Endothelial cell of umbilical vein (primary cell): ENCODE measurements around the gene CDH20. TPM values are rescaled to one million over a fixed set of nuclear protein-coding genes. Genes with fewer than 3 reads are reported as not detected.

ENCODE experiments used
- BruUV-seq: library from RNA; stranded (reverse); fragments of 400-500 nt; replicated peaks from 2 replicates; lab custom pipeline; 2021; lab: Mats Ljungman, UMichigan
- CTCF ChIA-PET: fragments of 300-600, 350-600 bp; sonication (Branson Sonifier 250); formaldehyde crosslinking; loops from one replicate; lab custom pipeline; 2021; ENCODE audit warnings: antibody characterized with exemption, inconsistent platforms; lab: Charles Lee
- POLR2A ChIA-PET: fragments of 300-600, 350-600 bp; sonication (Branson Sonifier 250); formaldehyde crosslinking; loops from one replicate; lab custom pipeline; 2021; ENCODE audit warnings: antibody characterized with exemption, inconsistent platforms; lab: Charles Lee
- DNase-seq: peaks from one replicate; pipeline ENCODE4 v3.0.0-alpha.2; 2011; ENCODE audit warnings: low read depth, low spot score
- FAIRE-seq: peaks from 2 replicates; lab custom pipeline; 2011; peaks lifted over from hg19 to GRCh38; lab: Jason Lieb, UNC
- H2AFZ ChIP-seq: 2 replicates; pipeline ENCODE4 v1.6.0; 2012; ENCODE audit warnings: low read depth, low read length, control low read depth, inconsistent platforms
- H3K27ac ChIP-seq: 2 replicates; pipeline ENCODE4 v1.5.1; 2011; ENCODE audit warnings: low read depth, mild to moderate bottlenecking, control low read depth, low read length, moderate library complexity; ENCODE audit not compliant: insufficient read depth
- H3K27me3 ChIP-seq, 2 experiments: 2 replicates each; pipeline versions ENCODE4 v1.6.0 to v1.6.1; 2011; ENCODE audit warnings: low read length in 2 of 2, mixed read lengths in 1 of 2; ENCODE audit not compliant: control insufficient read depth in 2 of 2, insufficient read depth in 2 of 2
- H3K36me3 ChIP-seq, 2 experiments: 2 replicates in 1 of 2; 3 replicates in 1 of 2; pipeline ENCODE4 v1.5.1; 2011; ENCODE audit warnings: low read length in 2 of 2, mild to moderate bottlenecking in 1 of 2, moderate library complexity in 1 of 2; ENCODE audit not compliant: control insufficient read depth in 2 of 2, insufficient read depth in 2 of 2; ENCODE audit errors: extremely low read depth in 1 of 2
- H3K4me1 ChIP-seq: 3 replicates; pipeline ENCODE4 v1.5.1; 2011; ENCODE audit warnings: mild to moderate bottlenecking, low read length; ENCODE audit not compliant: control insufficient read depth, insufficient read depth; ENCODE audit errors: extremely low read depth
- H3K4me2 ChIP-seq: 2 replicates; pipeline ENCODE4 v1.6.1; 2011; ENCODE audit warnings: low read length, control low read depth, mixed read lengths; ENCODE audit not compliant: insufficient read depth
- H3K4me3 ChIP-seq, 3 experiments: fragments of 200-600 bp in 1 of 3; sonication (generic), shearing (Covaris generic) in 1 of 3; replicated peaks in 1 of 3; 2 replicates each; pipeline ENCODE4 v1.5.1; 2011 to 2016; ENCODE audit warnings: control low read depth in 3 of 3, low read length in 3 of 3, mild to moderate bottlenecking in 2 of 3, inconsistent platforms in 1 of 3, low read depth in 1 of 3, moderate library complexity in 1 of 3; ENCODE audit not compliant: insufficient read depth in 1 of 3
- H3K79me2 ChIP-seq: 2 replicates; pipeline ENCODE4 v1.6.0; 2012; ENCODE audit warnings: low read length, inconsistent platforms; ENCODE audit not compliant: control insufficient read depth, insufficient read depth
- H3K9ac ChIP-seq: replicated peaks from 2 replicates; pipeline ENCODE3; 2011; ENCODE audit warnings: low read length, control low read depth; ENCODE audit not compliant: insufficient read depth; ENCODE audit errors: extremely low read depth
- H3K9me1 ChIP-seq: replicated peaks from 3 replicates; pipeline ENCODE4 v1.6.0; 2011; ENCODE audit warnings: mild to moderate bottlenecking, low read length; ENCODE audit not compliant: control insufficient read depth, insufficient read depth; ENCODE audit errors: extremely low read depth
- H3K9me3 ChIP-seq: replicated peaks from 2 replicates; pipeline ENCODE4 v1.5.1; 2012; ENCODE audit warnings: low read length, inconsistent platforms; ENCODE audit not compliant: control insufficient read depth, insufficient read depth
- H4K20me1 ChIP-seq: replicated peaks from 2 replicates; pipeline ENCODE3; 2011; ENCODE audit warnings: mild to moderate bottlenecking, low read length; ENCODE audit not compliant: control insufficient read depth, insufficient read depth; ENCODE audit errors: extremely low read depth
- CTCF ChIP-seq, 2 donors: IDR thresholded peaks; 1 replicate in 1 of 2; 2 replicates in 1 of 2; pipeline ENCODE4 v1.5.1; 2011; ENCODE audit warnings: low read length in 2 of 2, mild to moderate bottlenecking in 2 of 2, moderate library complexity in 2 of 2, control low read depth in 1 of 2, inconsistent platforms in 1 of 2, low read depth in 1 of 2; ENCODE audit not compliant: insufficient read depth in 1 of 2; ENCODE audit errors: extremely low read depth in 1 of 2
- EZH2 ChIP-seq: IDR thresholded peaks from 2 replicates; pipeline ENCODE4 v1.6.1; 2012; ENCODE audit warnings: borderline replicate concordance, low read depth, mild to moderate bottlenecking, moderate library complexity, low read length, inconsistent platforms; ENCODE audit not compliant: severe bottlenecking
- FOS ChIP-seq: IDR thresholded peaks from 2 replicates; pipeline ENCODE4 v1.6.1; 2011; ENCODE audit warnings: mild to moderate bottlenecking, low read length, moderate library complexity, borderline replicate concordance; ENCODE audit not compliant: insufficient read depth
- GATA2 ChIP-seq: IDR thresholded peaks from 2 replicates; pipeline ENCODE4 v1.7.0; 2011; ENCODE audit warnings: low read depth, mild to moderate bottlenecking, moderate library complexity, mixed read lengths, low read length; ENCODE audit not compliant: insufficient read length, insufficient read depth
- JUN ChIP-seq: IDR thresholded peaks from 2 replicates; pipeline ENCODE4 v1.6.1; 2011; ENCODE audit warnings: borderline replicate concordance, low read depth; ENCODE audit not compliant: insufficient read length, insufficient read depth
- MAX ChIP-seq: IDR thresholded peaks from 2 replicates; pipeline ENCODE4 v1.6.1; 2011; ENCODE audit not compliant: insufficient read depth, insufficient read length
- MYC ChIP-seq: IDR thresholded peaks from one replicate; pipeline ENCODE4 v1.6.1; 2011; ENCODE audit warnings: mild to moderate bottlenecking, low read depth, low read length
- POLR2A ChIP-seq: IDR thresholded peaks from 2 replicates; pipeline ENCODE4 v1.6.1; 2012; ENCODE audit warnings: low read depth, mild to moderate bottlenecking, control low read depth, low read length
- POLR2AphosphoS5 ChIP-seq: IDR thresholded peaks from 2 replicates; pipeline ENCODE4 v1.6.1; 2012; ENCODE audit warnings: low read depth, mild to moderate bottlenecking, control low read depth, low read length, moderate library complexity; ENCODE audit not compliant: insufficient read depth
- dilution Hi-C: fragments of 300-500 bp; cut with MboI; formaldehyde crosslinking; loops from one replicate; pipeline ENCODE4 v1.15.0; 2019; ENCODE audit warnings: low sequenced_read_pairs; ENCODE audit not compliant: extremely low pct_ligation_motif_present
- intact Hi-C: fragments of 100-400 bp; cut with micrococcal nuclease; formaldehyde crosslinking; loops from one replicate; pipeline ENCODE4 v1.10.0; 2022
- polyA plus RNA-seq, 4 experiments: library from polyadenylated mRNA; depleted of rRNA in 3 of 4; stranded (reverse) in 3 of 4; unstranded in 1 of 4; fragments of >200 nt; gene quantifications; 2 replicates each; pipeline versions ENCODE4 v1.2.1 to v1.2.3, GENCODE V29; 2011 to 2012; ENCODE audit warnings: missing spikeins in 1 of 4
- total RNA-seq: library from RNA; stranded (reverse); gene quantifications from 2 replicates; pipeline ENCODE4 v1.2.3, GENCODE V29; 2021

CDH20 gene
- total and polyA plus RNA-seq, 2 donors (not counting 3 experiments of a cell fraction or from before 2014, with no cell fraction given): not detected

GRCh38 chr18:61371111-61371510 is 37.9 kb downstream of the CDH20 start:
- no peaks in the 10 kb centered on the region for H3K79me2 ChIP-seq
- H4K20me1 ChIP-seq: no peaks in the 10 kb centered on the region
- H3K36me3 ChIP-seq: no peaks in the 10 kb centered on the region
- no peak overlapping the region for H2AFZ ChIP-seq
- no peaks in the 10 kb centered on the region for H3K9me1 ChIP-seq
- no TSS peak for BruUV-seq
- TF ChIP-seq FOS (no peak), MYC (no peak), POLR2AphosphoS5 (no peak), CTCF (IDR thresholded peaks at IDR 0.05; ENCODE audit: extremely low read depth in 1 of 2, insufficient read depth in 1 of 2, low read depth in 1 of 2, low read length in 2 of 2) (no peak), EZH2 (no peak), GATA2 (no peak), JUN (no peak), MAX (no peak), POLR2A (no peak)
- POLR2A ChIA-PET: no interaction called here
- no peaks in the 10 kb centered on the region for H3K4me1 ChIP-seq
- peaks cover 3 to 7% of the 10 kb centered on the region in 2 experiments for H3K27me3 ChIP-seq
- H3K27ac ChIP-seq: no peak overlapping the region
- no peak overlapping the region for H3K4me2 ChIP-seq
- CTCF ChIA-PET: interaction anchor here (1.4 kb wide), 1 partner anchor 131 kb away, joined by 4 read pairs; no protein-coding TSS in a partner anchor
- FAIRE-seq: no peak
- H3K9ac ChIP-seq: no peak overlapping the region
- no peak overlapping the region for H3K4me3 ChIP-seq
- no peaks in the 10 kb centered on the region for H3K9me3 ChIP-seq
- intact Hi-C loops: no loop called here
- no peak for DNase-seq
- dilution Hi-C loops: no loop called here
